Activated B cell treated with CpG ODN at 0.5 μM for 24 hours (primary cell): ENCODE data around the gene RFLNA. TPM values are rescaled to one million over a fixed set of nuclear protein-coding genes. Genes with fewer than 3 reads are reported as not detected.

Experiments used
- ATAC-seq: fragments of 200-7000 bp; cut with Tn5 transposase; one replicate; pipeline ENCODE4 v1.10.0; 2021; ENCODE audit warnings: low read depth, mild to moderate bottlenecking, moderate library complexity
- CTCF ChIA-PET: fragments of 350-600 bp; sonication (Branson Sonifier 250); formaldehyde crosslinking; loops from one replicate; lab custom pipeline; 2021; ENCODE audit warnings: antibody characterized with exemption; lab: Charles Lee
- POLR2A ChIA-PET: fragments of 350-600 bp; sonication (Branson Sonifier 250); formaldehyde crosslinking; loops from one replicate; lab custom pipeline; 2021; ENCODE audit warnings: antibody characterized with exemption; lab: Charles Lee
- DNase-seq: peaks from one replicate; pipeline ENCODE4 v3.0.0; 2022
- H3K27ac Mint-ChIP-seq: one replicate; pipeline ENCODE4 v1.8.0; 2020; ENCODE audit warnings: mixed read lengths
- H3K27me3 Mint-ChIP-seq: one replicate; pipeline ENCODE4 v1.8.0; 2021; ENCODE audit warnings: mixed read lengths
- H3K36me3 Mint-ChIP-seq: one replicate; pipeline ENCODE4 v1.8.0; 2021; ENCODE audit warnings: low read depth, mixed read lengths
- H3K4me1 Mint-ChIP-seq: one replicate; pipeline ENCODE4 v1.8.0; 2021; ENCODE audit warnings: mixed read lengths
- H3K4me3 Mint-ChIP-seq: one replicate; pipeline ENCODE4 v1.8.0; 2020; ENCODE audit warnings: mild to moderate bottlenecking, mixed read lengths
- H3K9me3 Mint-ChIP-seq: one replicate; pipeline ENCODE4 v1.8.0; 2020; ENCODE audit warnings: mixed read lengths
- CTCF ChIP-seq: fragments of 200-600 bp; IDR thresholded peaks from one replicate; pipeline ENCODE4 v1.8.0; 2022; ENCODE audit warnings: antibody characterized with exemption, mild to moderate bottlenecking
- intact Hi-C: fragments of 100-400 bp; cut with micrococcal nuclease; formaldehyde crosslinking; loops from one replicate; pipeline ENCODE4 v1.15.1; 2024
- total RNA-seq: library from RNA; stranded (reverse); gene quantifications from 2 replicates; pipeline ENCODE4 v1.2.3, GENCODE V29; 2022

Gene RFLNA
- total RNA-seq, 1 donor from 2014 or later: not detected

GRCh38 chr12:124344526-124344925 is 49.6 kb downstream of the RFLNA start:
- intact Hi-C loops: no loop called here
- CTCF ChIA-PET: no interaction called here
- POLR2A ChIA-PET: no interaction called here
- no peak for DNase-seq
- Mint-ChIP-seq H3K4me3 (no peak overlapping the region), H3K27me3 (no peaks in the 10 kb centered on the region), H3K9me3 (no peaks in the 10 kb centered on the region), H3K4me1 (no peaks in the 10 kb centered on the region), H3K36me3 (peaks cover 84% of the 10 kb centered on the region), H3K27ac (no peak overlapping the region)
- TF ChIP-seq CTCF: no peak
- ATAC-seq: no peak

DNA sequence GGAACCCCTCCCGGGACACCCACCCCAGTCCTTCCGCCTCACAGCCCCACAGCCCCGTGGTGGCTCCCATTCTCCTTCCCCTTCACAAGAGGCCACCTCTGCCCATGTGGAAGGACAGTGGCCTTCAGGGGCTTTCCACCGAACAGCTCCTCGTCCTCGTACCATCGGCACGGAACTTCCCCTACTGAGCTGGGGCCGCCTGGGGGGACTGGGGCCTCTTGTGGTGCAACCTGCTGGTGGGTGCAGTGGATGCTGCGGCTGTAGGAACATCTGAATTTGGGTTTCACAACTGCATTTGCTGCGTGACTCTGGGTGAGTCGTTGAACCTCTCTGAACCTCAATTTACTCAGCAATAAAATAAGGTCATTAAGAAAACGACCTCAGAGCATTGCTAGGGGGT is 50.9 kb downstream of the RFLNA start:
- ChIA-PET CTCF (no interaction called here), POLR2A (no interaction called here)
- no peak overlapping the region for H3K4me3 Mint-ChIP-seq
- intact Hi-C loops: loop anchor here (5.0 kb wide), 1 partner anchor 407 kb away; no protein-coding TSS in a partner anchor
- no peak overlapping the region for H3K27ac Mint-ChIP-seq
- DNase-seq (no peak), ATAC-seq (no peak)
- no peaks in the 10 kb centered on the region for H3K4me1 Mint-ChIP-seq
- no peak for TF ChIP-seq CTCF
- H3K27me3 Mint-ChIP-seq: no peaks in the 10 kb centered on the region
- H3K36me3 Mint-ChIP-seq: peaks cover 87% of the 10 kb centered on the region
- H3K9me3 Mint-ChIP-seq: no peaks in the 10 kb centered on the region

GRCh38 chr12:124346425-124347168 is 51.7 kb downstream of the RFLNA start:
- Mint-ChIP-seq H3K4me1 (no peaks in the 10 kb centered on the region), H3K4me3 (no peak overlapping the region), H3K36me3 (peaks cover 85% of the 10 kb centered on the region), H3K27ac (no peak overlapping the region), H3K9me3 (no peaks in the 10 kb centered on the region), H3K27me3 (no peaks in the 10 kb centered on the region)
- no peak for DNase-seq
- TF ChIP-seq CTCF: no peak
- ATAC-seq: no peak
- POLR2A ChIA-PET: no interaction called here
- CTCF ChIA-PET: interaction anchor here (0.9 to 2.3 kb wide), 4 partner anchors 44 to 425 kb away, joined by 3 to 6 read pairs (median 6); no protein-coding TSS in a partner anchor
- intact Hi-C loops: loop anchor here (5.0 kb wide), 1 partner anchor 406 kb away; no protein-coding TSS in a partner anchor

- ChIA-PET POLR2A (no interaction called here), CTCF (interaction anchor here (0.9 to 2.3 kb wide), 5 partner anchors 43 to 425 kb away, joined by 3 to 6 read pairs (median 5); no protein-coding TSS in a partner anchor)
- Mint-ChIP-seq H3K36me3 (peaks cover 86% of the 10 kb centered on the region), H3K27me3 (no peaks in the 10 kb centered on the region), H3K27ac (no peak overlapping the region), H3K9me3 (no peaks in the 10 kb centered on the region), H3K4me1 (no peaks in the 10 kb centered on the region), H3K4me3 (no peak overlapping the region)
- no peak for DNase-seq
- intact Hi-C loops: loop anchor here (5.0 kb wide), 1 partner anchor 405 kb away; no protein-coding TSS in a partner anchor
- no peak for TF ChIP-seq CTCF
- no peak for ATAC-seq
These were observed 52.4 kb downstream of the RFLNA start for GRCh38 chr12:124347335-124347734.

DNA sequence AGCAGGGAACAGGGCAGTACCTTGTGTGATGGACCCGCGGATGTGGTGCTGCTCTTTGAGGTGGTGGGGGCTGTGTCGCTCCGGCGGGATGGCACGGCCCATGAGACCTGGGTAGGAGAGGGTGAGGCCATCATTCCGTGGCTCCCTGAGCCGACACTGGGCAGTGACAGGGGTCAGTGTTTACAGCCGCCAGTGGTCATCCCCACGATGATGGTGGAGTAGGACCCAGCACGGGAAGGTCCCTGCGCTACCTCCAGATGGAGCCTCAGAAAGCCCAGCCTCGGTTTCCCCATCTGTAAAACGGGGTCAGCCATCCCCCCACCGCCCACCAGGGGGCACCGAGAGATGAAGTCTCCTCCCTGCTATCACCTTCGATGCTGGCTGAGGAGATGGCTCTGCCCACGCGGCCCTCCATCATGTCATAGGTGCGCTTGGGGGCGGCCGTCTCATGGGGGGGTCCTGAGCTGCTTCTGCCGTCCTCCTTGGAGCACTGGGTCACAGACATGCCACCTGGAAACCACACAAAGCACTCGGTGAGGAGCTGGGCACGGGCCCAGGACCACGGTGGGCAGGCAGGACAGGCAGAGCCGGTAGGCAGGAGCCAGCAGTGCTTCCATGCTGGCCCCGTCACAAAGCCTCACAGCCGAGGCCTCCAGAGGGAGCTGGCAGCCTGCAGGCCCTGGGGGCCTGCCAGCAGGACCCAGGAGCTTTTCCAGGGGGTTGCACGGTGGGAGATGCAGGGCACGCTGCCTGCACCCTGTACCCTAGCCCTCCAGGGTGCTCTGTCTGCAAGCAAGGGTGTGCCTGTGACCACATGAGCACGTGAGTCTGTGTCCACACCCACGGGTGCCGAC is 53.1 kb downstream of the RFLNA start:
- Mint-ChIP-seq H3K4me1 (no peaks in the 10 kb centered on the region), H3K27me3 (no peaks in the 10 kb centered on the region), H3K9me3 (no peaks in the 10 kb centered on the region), H3K27ac (no peak overlapping the region), H3K36me3 (peaks cover 86% of the 10 kb centered on the region), H3K4me3 (no peak overlapping the region)
- TF ChIP-seq CTCF: no peak
- peak; percentile 47 for ATAC-seq
- CTCF ChIA-PET: interaction anchor here (0.6 to 2.3 kb wide), 8 partner anchors 52 to 424 kb away, joined by 3 to 6 read pairs (median 4); no protein-coding TSS in a partner anchor
- peak; percentile 25 for DNase-seq
- POLR2A ChIA-PET: no interaction called here
- intact Hi-C loops: loop anchor here (1.0 to 5.0 kb wide), 4 partner anchors 333 to 423 kb away; no protein-coding TSS in a partner anchor
